H7 (cell line): ENCODE results near the gene TCF12. TPM values are rescaled to one million over a fixed set of nuclear protein-coding genes. Genes with fewer than 3 reads are reported as not detected.
A peak's percentile ranks its signal among the peaks of the same experiment; 100 is the strongest.

Source experiments
- DNase-seq: peaks from one replicate; pipeline ENCODE4 v3.0.0; 2012
- H3K27me3 ChIP-seq: 2 replicates; pipeline ENCODE4 v1.6.0; 2011; ENCODE audit warnings: mild to moderate bottlenecking, low read length; ENCODE audit not compliant: control insufficient read depth, insufficient read depth
- H3K36me3 ChIP-seq: replicated peaks from 2 replicates; pipeline ENCODE4 v1.5.1; 2011; ENCODE audit warnings: low read length; ENCODE audit not compliant: control insufficient read depth, insufficient read depth
- H3K4me3 ChIP-seq: 2 replicates; pipeline ENCODE4 v1.5.1; 2011; ENCODE audit warnings: low read depth, mild to moderate bottlenecking, control low read depth, low read length, moderate library complexity; ENCODE audit not compliant: insufficient read depth
- total RNA-seq: library from RNA; depleted of rRNA; stranded (reverse); fragments of >200 nt; shearing (Covaris generic); gene quantifications from 2 replicates; pipeline ENCODE4 v1.2.3, GENCODE V29; 2014

TCF12 gene
- total RNA-seq, 1 experiment from 2014 or later, result 54.5 TPM

DNA sequence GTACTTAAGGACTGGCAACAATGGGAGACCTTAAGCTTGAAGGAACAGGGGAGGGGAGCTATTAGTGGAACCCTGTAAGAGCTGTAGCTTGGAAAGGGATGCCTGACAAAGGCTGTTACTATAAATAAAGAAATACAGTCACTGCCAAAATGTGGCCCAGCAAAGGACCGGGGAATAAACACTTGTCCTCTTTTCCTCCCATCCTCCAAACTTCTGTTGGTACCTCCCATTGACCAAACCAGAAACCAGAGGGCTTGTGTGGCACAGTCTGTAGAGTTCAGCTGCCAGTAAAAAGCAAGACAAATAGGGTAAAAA is 25.1 kb upstream of the TCF12 start:
- Histone ChIP-seq H3K36me3 (no peaks in the 10 kb centered on the region), H3K27me3 (peaks cover 5% of the 10 kb centered on the region), H3K4me3 (no peak overlapping the region)
- DNase-seq, result no peak

DNA sequence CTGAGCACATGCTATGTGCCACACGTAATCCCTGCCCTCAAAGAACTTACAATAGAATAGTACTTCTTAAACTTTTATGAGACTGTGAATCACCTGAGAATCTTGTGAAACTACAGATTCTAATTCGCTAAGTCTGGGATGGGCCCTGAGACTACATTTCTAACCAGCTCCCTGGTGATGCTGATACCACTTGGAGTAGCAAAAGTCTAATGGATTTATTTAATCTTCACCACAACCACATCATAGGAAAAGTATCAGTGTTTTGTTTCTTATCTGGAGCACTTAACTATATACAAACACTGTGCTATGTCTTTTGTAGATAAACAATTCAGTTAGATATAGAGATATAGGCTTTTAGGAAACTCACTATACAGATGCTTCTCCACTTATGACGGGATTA is 23.8 kb upstream of the TCF12 start:
- no peak overlapping the region for H3K4me3 ChIP-seq
- H3K36me3 ChIP-seq, result no peaks in the 10 kb centered on the region
- no peak for DNase-seq
- H3K27me3 ChIP-seq, result peaks cover 5% of the 10 kb centered on the region

DNA sequence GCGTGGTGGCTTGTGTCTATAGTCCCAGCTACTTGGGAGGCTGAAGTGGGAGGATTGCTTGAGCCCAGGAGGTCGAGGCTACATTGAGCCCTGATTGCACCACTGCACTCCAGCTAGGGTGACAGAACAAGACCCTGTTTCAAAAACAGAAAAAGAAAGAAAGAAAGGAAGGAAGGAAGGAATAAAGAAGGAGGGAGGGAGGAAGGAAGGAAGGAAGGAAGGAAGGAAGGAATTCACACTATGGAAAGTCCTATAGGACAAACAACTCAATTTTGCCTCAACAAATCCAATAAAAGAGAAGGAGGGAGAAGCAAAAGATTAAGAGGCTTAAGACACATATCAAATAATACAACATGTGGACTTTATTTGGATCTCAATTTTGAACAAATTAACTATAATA is 16.5 kb upstream of the TCF12 start:
- H3K36me3 ChIP-seq, result no peaks in the 10 kb centered on the region
- H3K4me3 ChIP-seq, result no peak overlapping the region
- no peaks in the 10 kb centered on the region for H3K27me3 ChIP-seq
- no peak for DNase-seq

DNA sequence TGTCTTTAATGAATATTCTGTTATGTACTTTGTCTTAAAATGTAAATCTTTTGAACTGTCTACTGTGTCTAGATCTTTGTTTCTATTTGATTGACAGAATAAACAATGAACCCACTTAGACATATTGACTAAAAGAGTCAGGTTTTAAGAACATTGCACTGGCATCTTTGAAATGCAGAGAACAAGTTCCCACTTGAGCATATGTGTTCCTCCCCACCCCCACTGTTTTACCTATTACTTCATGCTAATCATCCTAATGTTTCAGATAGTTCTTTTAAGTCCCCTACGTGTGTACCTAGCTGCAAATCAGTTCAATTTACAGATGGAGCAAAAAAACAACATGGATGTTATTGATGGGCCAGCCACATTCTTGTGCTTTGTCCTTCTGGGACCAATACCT is 11.7 kb upstream of the TCF12 start:
- DNase-seq, result no peak
- Histone ChIP-seq H3K36me3 (no peaks in the 10 kb centered on the region), H3K27me3 (no peaks in the 10 kb centered on the region), H3K4me3 (no peak overlapping the region)

DNA sequence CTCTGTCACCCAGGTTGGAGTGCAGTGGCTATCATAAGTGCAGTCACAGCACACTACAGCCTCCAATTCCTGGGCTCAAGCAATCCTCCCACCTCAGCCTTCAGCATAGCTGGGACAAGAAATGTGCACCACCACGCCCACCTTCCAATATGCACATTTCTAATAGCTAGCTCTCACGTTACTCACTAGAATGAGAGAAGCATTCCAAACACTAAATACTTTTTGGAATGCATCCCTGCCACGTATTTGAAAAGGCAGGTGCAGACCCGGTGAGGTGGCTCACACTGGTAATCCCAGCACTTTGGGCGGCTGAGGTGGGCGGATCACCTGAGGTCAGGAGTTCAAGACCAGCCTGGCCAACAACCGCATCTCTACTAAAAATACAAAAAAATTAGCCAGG is 7.6 kb upstream of the TCF12 start:
- DNase-seq, result no peak
- Histone ChIP-seq H3K27me3 (no peaks in the 10 kb centered on the region), H3K4me3 (no peak overlapping the region), H3K36me3 (no peaks in the 10 kb centered on the region)

DNA sequence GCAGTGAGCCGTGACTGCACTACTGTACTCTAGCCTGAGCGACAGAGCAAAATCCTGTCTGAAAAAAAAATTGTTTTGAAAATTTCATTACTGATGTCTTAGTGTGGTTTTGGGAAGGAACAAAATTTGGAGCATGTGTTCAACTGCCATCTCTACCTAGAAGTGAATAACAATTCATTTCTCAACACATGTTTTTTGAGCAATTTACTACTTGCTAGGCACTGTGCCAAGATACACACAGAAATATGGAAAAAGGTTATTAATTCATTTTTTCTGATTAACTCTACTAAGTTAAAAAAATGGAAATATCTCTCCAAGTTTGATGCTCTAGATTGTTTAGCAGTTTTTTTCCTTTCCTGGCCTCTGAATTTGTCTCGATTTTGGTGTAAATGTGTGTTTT is 5.2 kb upstream of the TCF12 start:
- Histone ChIP-seq H3K36me3 (no peaks in the 10 kb centered on the region), H3K4me3 (no peak overlapping the region), H3K27me3 (no peaks in the 10 kb centered on the region)
- no peak for DNase-seq

DNA sequence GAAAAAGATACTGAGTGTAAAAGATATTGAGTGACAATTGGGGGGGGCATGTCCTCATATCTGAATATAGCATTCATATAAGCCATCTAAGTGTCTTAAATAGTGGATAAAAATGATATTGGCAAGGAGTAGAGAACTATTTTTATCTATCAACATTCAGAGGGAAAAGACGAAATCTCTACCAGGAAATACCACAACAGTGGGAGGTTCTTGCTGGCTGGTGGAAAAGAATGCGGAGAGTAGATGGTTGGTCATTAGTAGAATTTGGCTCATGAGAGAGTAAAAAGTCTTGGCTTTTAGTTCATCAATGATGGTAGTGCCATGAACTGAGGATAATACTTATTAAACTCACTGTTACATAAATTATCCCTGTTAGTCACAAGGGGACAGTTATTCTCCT is 4.8 kb upstream of the TCF12 start:
- H3K4me3 ChIP-seq, result no peak overlapping the region
- no peaks in the 10 kb centered on the region for H3K27me3 ChIP-seq
- H3K36me3 ChIP-seq, result no peaks in the 10 kb centered on the region
- DNase-seq, result no peak

DNA sequence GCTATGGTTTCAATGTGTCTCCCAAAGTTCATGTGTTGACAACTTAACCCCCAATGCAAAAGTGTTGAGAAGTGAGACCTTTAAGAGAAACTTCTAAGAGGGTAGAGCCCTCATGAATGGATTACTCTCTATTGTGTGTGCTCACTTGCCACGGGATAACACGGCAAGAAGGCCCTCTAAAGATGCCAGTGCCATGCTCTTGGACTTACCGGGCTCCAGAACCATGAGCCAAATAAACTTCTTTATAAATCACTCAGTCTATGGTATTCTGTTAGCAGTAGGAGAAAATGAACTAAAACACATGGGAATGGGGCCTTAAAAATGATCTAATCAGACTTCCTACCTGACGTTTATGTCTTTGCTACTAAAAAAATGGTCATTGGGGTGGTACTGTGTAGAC is 2.6 kb upstream of the TCF12 start:
- Histone ChIP-seq H3K27me3 (no peaks in the 10 kb centered on the region), H3K36me3 (no peaks in the 10 kb centered on the region), H3K4me3 (no peak overlapping the region)
- DNase-seq, result no peak

DNA sequence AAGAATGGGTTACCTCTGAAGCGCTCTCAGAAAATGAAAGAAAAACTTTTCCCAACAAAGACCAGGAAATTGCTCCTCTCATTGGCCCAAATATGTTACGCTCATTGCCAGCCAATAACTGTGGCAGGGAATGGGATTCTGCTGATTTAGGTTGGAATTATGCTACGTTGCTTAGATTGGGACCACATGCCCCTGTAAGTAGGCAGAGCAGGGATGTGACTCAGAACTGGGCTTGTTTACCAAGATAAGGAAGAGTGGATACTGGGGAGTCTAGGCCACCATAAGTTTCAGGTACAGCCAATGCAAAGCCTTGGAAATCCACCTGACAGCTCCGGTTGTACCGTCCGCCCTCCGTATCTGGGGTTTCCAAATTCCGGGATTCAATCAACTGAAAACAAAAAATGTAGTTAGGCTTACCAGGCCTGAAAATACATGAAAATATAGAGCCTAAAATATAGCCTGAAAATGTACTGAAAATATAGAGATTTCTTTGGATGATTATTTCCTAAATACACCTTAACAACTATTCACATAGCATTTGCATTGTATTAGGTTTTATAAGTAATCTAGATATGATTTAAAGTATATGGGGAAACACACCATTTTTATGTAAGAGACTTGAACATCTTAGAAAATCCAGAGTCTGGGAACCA is 1.5 kb upstream of the TCF12 start:
- Histone ChIP-seq H3K27me3 (no peaks in the 10 kb centered on the region), H3K36me3 (no peaks in the 10 kb centered on the region; the same call in 1 of the 2 replicates), H3K4me3 (no peak overlapping the region; the same call in 1 of the 2 replicates)
- no peak for DNase-seq

DNA sequence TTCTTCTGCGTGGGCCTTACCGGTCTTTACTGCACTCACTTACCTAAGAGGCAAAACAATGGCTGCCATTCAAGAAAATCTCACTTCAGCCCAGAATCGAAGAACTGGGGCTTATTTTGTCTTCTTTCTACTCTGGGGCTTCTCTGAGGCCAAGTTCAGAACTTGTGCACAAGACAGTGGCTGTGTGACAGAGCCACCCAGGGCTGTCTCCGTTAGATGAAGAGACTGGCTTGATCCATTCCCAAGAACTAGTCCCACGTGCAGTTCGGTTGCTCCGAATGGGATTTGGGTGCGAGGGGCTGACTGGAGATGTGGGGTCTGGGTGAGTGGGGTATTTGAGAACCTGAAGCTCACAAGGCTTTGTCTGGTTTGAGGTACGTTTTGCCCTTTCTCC is 795 bp upstream of the TCF12 start:
- peak overlapping the region; percentile 90 for H3K4me3 ChIP-seq
- no peaks in the 10 kb centered on the region; the same call in 1 of the 2 replicates for H3K36me3 ChIP-seq
- DNase-seq, result no peak
- H3K27me3 ChIP-seq, result no peaks in the 10 kb centered on the region

DNA sequence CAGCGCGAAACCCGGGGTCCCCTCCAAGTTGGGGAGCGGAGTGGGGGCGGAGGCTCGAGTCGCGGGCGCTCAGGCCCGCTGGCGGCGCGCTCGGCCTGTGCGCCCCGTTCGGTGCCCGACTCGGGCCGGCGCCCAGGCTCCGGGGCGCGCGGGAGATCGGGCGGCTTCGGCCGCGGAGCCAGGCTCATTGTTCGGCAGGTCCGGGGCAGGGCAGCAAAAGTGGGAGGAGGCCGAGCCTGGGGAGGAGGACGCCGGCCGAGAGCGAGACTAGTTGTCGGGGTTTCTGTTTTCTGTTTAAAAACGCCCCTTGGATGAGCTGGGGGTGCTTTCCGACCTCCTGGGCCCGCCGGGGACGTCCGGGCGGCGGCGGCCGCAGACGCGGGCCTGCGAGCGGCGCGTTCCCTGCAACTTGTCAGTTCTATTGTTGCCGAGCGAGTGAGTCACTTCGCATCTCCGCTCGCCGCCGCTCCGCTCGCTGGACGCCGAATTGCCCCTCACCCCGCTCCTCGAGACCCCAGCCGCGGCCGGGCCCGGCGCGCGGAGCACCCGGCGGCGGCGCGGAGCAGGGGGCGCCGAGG is 676 bp downstream of the TCF12 start:
- Histone ChIP-seq H3K36me3 (no peaks in the 10 kb centered on the region; the same call in 1 of the 2 replicates), H3K27me3 (no peaks in the 10 kb centered on the region), H3K4me3 (peak overlapping the region; percentile 90)
- peak; percentile 81 for DNase-seq

DNA sequence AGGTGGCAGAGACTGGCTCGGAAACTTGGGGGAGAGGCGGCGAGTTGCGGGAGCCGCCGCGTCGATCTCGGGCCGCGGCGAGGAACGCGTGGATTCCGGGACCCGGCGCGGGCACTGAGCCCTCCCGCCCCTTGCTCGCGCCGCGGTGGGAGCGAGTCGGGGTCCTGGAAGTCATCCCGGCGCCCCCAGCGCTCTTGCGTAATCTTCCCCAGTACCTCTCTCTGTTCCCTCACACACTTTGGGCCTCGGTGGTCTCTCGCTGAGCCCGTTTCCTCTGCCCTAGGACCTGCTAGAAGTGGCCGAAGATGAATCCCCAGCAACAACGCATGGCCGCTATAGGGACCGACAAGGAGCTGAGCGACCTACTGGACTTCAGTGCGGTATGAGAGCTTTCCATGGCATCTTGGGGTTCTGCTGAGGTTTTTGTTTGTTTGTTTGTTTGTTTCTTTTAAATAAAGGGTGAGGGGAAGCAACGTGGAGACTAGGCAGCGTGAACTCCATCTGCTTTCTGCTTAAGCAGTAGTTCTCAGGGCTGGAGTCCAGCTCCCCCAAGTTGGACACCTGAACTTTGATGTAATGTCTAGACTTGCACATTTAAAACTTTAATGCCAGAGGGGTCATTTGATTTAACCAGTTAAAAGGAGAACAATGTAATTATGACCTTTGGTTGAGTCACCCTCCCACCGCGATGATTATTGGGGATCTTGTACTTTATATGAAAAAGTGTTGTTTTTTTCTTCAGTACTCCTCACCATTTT is 1.3 kb downstream of the TCF12 start:
- no peaks in the 10 kb centered on the region; the same call in 1 of the 2 replicates for H3K36me3 ChIP-seq
- H3K4me3 ChIP-seq, result peak overlapping the region; percentile 90
- DNase-seq, result no peak
- no peaks in the 10 kb centered on the region for H3K27me3 ChIP-seq

DNA sequence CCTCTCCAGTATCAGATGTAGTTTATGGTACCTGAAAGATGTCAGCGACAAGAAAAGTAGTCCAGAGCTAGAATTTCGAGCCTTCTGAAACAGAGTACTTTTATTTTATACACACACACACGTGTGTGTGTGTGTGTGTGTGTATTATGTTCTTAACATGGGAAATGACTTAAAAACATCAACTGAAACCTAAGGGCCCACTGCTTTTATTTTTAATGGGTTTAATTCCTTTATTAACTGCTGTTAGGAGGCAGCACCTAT is 1.9 kb downstream of the TCF12 start:
- H3K27me3 ChIP-seq, result no peaks in the 10 kb centered on the region
- no peak for DNase-seq
- peak overlapping the region; percentile 90 for H3K4me3 ChIP-seq
- no peaks in the 10 kb centered on the region; the same call in 1 of the 2 replicates for H3K36me3 ChIP-seq

DNA sequence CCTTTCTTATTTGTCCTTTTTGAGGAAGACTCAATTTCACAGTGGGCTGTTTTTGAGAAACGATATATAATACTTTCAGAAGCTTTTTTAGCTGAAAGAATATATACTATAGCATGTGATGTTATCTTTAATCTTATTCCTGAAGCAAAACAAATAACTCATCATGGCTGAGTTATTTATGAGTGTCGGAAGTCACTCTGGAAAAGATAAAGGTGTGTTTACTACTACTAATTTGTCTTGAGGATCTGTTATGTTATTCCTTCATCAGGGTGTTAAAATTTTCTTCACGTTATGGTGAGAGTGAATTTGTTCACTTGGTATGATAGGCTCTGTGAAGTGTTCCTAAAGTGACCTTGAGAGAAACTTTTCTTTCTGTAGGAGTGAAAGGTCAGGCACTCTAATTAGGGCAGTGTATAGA is 4.7 kb downstream of the TCF12 start:
- DNase-seq, result no peak
- no peaks in the 10 kb centered on the region; the same call in 1 of the 2 replicates for H3K36me3 ChIP-seq
- H3K4me3 ChIP-seq, result no peak overlapping the region
- no peaks in the 10 kb centered on the region for H3K27me3 ChIP-seq

DNA sequence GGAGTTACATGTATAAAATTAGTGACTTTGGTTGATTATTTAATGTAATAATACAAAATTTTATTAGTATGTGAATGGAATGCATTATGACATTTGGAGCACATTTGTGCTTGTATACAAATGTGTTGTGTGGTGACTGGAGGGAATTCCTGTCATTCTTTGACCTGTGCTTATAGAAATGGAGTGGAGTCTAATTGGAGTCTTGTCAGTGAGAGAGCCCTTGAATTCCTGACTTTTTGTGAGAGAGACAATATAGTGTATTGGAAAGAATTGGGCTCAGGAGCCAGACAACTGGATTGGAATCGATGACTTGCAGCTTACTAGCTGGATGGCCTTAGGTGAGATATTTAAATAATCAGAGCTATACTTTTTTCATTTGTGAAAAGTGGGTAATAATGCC is 9.4 kb downstream of the TCF12 start:
- no peak for DNase-seq
- Histone ChIP-seq H3K36me3 (no peaks in the 10 kb centered on the region), H3K4me3 (no peak overlapping the region)

More for the DNA sequence above, 9.4 kb downstream of the TCF12 start:
- H3K27me3 ChIP-seq, result no peaks in the 10 kb centered on the region
